ENCODE results near the gene NUP160.
"Not testable (repeated sequence)": the region's sequence is repeated elsewhere in the genome, so short reads cannot be mapped to it uniquely, and the experiment has no call there.

NUP160 gene

GRCh38 chr11:47852053-47852452 is 3.9 kb upstream of the NUP160 start:
- Histone ChIP-seq H3K4me1 (ENCODE audit: insufficient read depth, low read length) (peaks cover 8% of the 10 kb centered on the region; the same call in 1 of the 2 replicates), H3K36me3 (ENCODE audit: insufficient read depth, low read length) (no peaks in the 10 kb centered on the region), H3K9ac (ENCODE audit: low read depth, low read length) (no peak overlapping the region), H3K9me3 (ENCODE audit: control insufficient read depth, insufficient read depth, low read length) (no peaks in the 10 kb centered on the region)

GRCh38 chr11:47850337-47850736 is 2.2 kb upstream of the NUP160 start:
- Histone ChIP-seq H3K9ac (ENCODE audit: low read depth, low read length) (no peak overlapping the region), H3K9me3 (ENCODE audit: control insufficient read depth, insufficient read depth, low read length) (no peaks in the 10 kb centered on the region), H3K36me3 (ENCODE audit: insufficient read depth, low read length) (peaks cover 8% of the 10 kb centered on the region; the same call in 1 of the 2 replicates), H3K4me1 (ENCODE audit: insufficient read depth, low read length) (peaks cover 10% of the 10 kb centered on the region; the same call in 1 of the 2 replicates)

- no peaks in the 10 kb centered on the region for H3K9me3 ChIP-seq (ENCODE audit: control insufficient read depth, insufficient read depth, low read length)
- peaks cover 10% of the 10 kb centered on the region; the same call in 1 of the 2 replicates for H3K4me1 ChIP-seq (ENCODE audit: insufficient read depth, low read length)
- H3K36me3 ChIP-seq (ENCODE audit: insufficient read depth, low read length) = peaks cover 8% of the 10 kb centered on the region
- H3K9ac ChIP-seq (ENCODE audit: low read depth, low read length) = peak overlapping the region; percentile 99
These were observed 578 bp upstream of the NUP160 start for GRCh38 chr11:47848700-47849155.

- Histone ChIP-seq H3K9me3 (ENCODE audit: control insufficient read depth, insufficient read depth, low read length) (no peaks in the 10 kb centered on the region), H3K36me3 (ENCODE audit: insufficient read depth, low read length) (peaks cover 8% of the 10 kb centered on the region), H3K9ac (ENCODE audit: low read depth, low read length) (peak overlapping the region; percentile 99), H3K4me1 (ENCODE audit: insufficient read depth, low read length) (peaks cover 10% of the 10 kb centered on the region; the same call in 1 of the 2 replicates)
These were observed 636 bp downstream of the NUP160 start for GRCh38 chr11:47847537-47847891.

- H3K9me3 ChIP-seq (ENCODE audit: control insufficient read depth, insufficient read depth, low read length) = no peaks in the 10 kb centered on the region
- H3K36me3 ChIP-seq (ENCODE audit: insufficient read depth, low read length) = peaks cover 8% of the 10 kb centered on the region
- peaks cover 10% of the 10 kb centered on the region; the same call in 1 of the 2 replicates for H3K4me1 ChIP-seq (ENCODE audit: insufficient read depth, low read length)
- peak overlapping the region; percentile 99; the same call in 1 of the 2 replicates for H3K9ac ChIP-seq (ENCODE audit: low read depth, low read length)
These were observed 1.2 kb downstream of the NUP160 start for GRCh38 chr11:47846998-47847397.

- H3K9me3 ChIP-seq (ENCODE audit: control insufficient read depth, insufficient read depth, low read length) = no peaks in the 10 kb centered on the region
- peaks cover 6% of the 10 kb centered on the region; the same call in 1 of the 2 replicates for H3K4me1 ChIP-seq (ENCODE audit: insufficient read depth, low read length)
- peaks cover 8% of the 10 kb centered on the region for H3K36me3 ChIP-seq (ENCODE audit: insufficient read depth, low read length)
- no peak overlapping the region for H3K9ac ChIP-seq (ENCODE audit: low read depth, low read length)
These were observed 4.6 kb downstream of the NUP160 start for GRCh38 chr11:47843361-47844055.

- H3K9ac ChIP-seq (ENCODE audit: low read depth, low read length) = no peak overlapping the region
- H3K36me3 ChIP-seq (ENCODE audit: insufficient read depth, low read length) = peaks cover 8% of the 10 kb centered on the region
- H3K4me1 ChIP-seq (ENCODE audit: insufficient read depth, low read length) = peaks cover 6% of the 10 kb centered on the region; the same call in 1 of the 2 replicates
- no peaks in the 10 kb centered on the region for H3K9me3 ChIP-seq (ENCODE audit: control insufficient read depth, insufficient read depth, low read length)
These were observed 5.4 kb downstream of the NUP160 start for GRCh38 chr11:47842749-47843148.

- Histone ChIP-seq H3K4me1 (ENCODE audit: insufficient read depth, low read length) (no peaks in the 10 kb centered on the region), H3K36me3 (ENCODE audit: insufficient read depth, low read length) (peaks cover 13% of the 10 kb centered on the region), H3K9me3 (ENCODE audit: control insufficient read depth, insufficient read depth, low read length) (no peaks in the 10 kb centered on the region), H3K9ac (ENCODE audit: low read depth, low read length) (no peak overlapping the region)
These were observed 10.2 kb downstream of the NUP160 start for GRCh38 chr11:47837929-47838328.

- no peaks in the 10 kb centered on the region for H3K9me3 ChIP-seq (ENCODE audit: control insufficient read depth, insufficient read depth, low read length)
- no peak overlapping the region for H3K9ac ChIP-seq (ENCODE audit: low read depth, low read length)
- peaks cover 20% of the 10 kb centered on the region for H3K36me3 ChIP-seq (ENCODE audit: insufficient read depth, low read length)
These were observed 10.9 kb downstream of the NUP160 start for GRCh38 chr11:47837292-47837691.

GRCh38 chr11:47830013-47830412 is 18.1 kb downstream of the NUP160 start:
- peaks cover 13% of the 10 kb centered on the region for H3K36me3 ChIP-seq (ENCODE audit: insufficient read depth, low read length)
- not testable (repeated sequence) for H3K9ac ChIP-seq (ENCODE audit: low read depth, low read length); H3K4me1 ChIP-seq (ENCODE audit: insufficient read depth, low read length); H3K9me3 ChIP-seq (ENCODE audit: control insufficient read depth, insufficient read depth, low read length)

More at GRCh38 chr11:47837292-47837691, 10.9 kb downstream of the NUP160 start:
- H3K4me1 ChIP-seq (ENCODE audit: insufficient read depth, low read length) = no peaks in the 10 kb centered on the region

GRCh38 chr11:47828284-47828683 is 19.9 kb downstream of the NUP160 start:
- Histone ChIP-seq H3K36me3 (ENCODE audit: insufficient read depth, low read length) (peaks cover 11% of the 10 kb centered on the region), H3K4me1 (ENCODE audit: insufficient read depth, low read length) (no peaks in the 10 kb centered on the region), H3K9me3 (ENCODE audit: control insufficient read depth, insufficient read depth, low read length) (no peaks in the 10 kb centered on the region), H3K9ac (ENCODE audit: low read depth, low read length) (no peak overlapping the region)

GRCh38 chr11:47822664-47823063 is 25.5 kb downstream of the NUP160 start:
- H3K9ac ChIP-seq (ENCODE audit: low read depth, low read length); H3K4me1 ChIP-seq (ENCODE audit: insufficient read depth, low read length); H3K9me3 ChIP-seq (ENCODE audit: control insufficient read depth, insufficient read depth, low read length): not testable (repeated sequence)
- H3K36me3 ChIP-seq (ENCODE audit: insufficient read depth, low read length) = peaks cover 15% of the 10 kb centered on the region

- H3K4me1 ChIP-seq (ENCODE audit: insufficient read depth, low read length) = no peaks in the 10 kb centered on the region
- H3K9me3 ChIP-seq (ENCODE audit: control insufficient read depth, insufficient read depth, low read length) = no peaks in the 10 kb centered on the region
- H3K9ac ChIP-seq (ENCODE audit: low read depth, low read length) = no peak overlapping the region
- peaks cover 12% of the 10 kb centered on the region for H3K36me3 ChIP-seq (ENCODE audit: insufficient read depth, low read length)
These were observed 28.4 kb downstream of the NUP160 start for GRCh38 chr11:47819743-47820142.

- Histone ChIP-seq H3K9me3 (ENCODE audit: control insufficient read depth, insufficient read depth, low read length) (no peaks in the 10 kb centered on the region), H3K36me3 (ENCODE audit: insufficient read depth, low read length) (peaks cover 20% of the 10 kb centered on the region), H3K4me1 (ENCODE audit: insufficient read depth, low read length) (no peaks in the 10 kb centered on the region), H3K9ac (ENCODE audit: low read depth, low read length) (no peak overlapping the region)
These were observed 47.4 kb downstream of the NUP160 start for GRCh38 chr11:47800759-47801158.

GRCh38 chr11:47797633-47798032 is 50.5 kb downstream of the NUP160 start:
- no peak overlapping the region for H3K9ac ChIP-seq (ENCODE audit: low read depth, low read length)
- H3K9me3 ChIP-seq (ENCODE audit: control insufficient read depth, insufficient read depth, low read length) = no peaks in the 10 kb centered on the region
- no peaks in the 10 kb centered on the region for H3K4me1 ChIP-seq (ENCODE audit: insufficient read depth, low read length)
- peaks cover 18% of the 10 kb centered on the region for H3K36me3 ChIP-seq (ENCODE audit: insufficient read depth, low read length)
